Glomerular endothelial cell (primary cell): ENCODE data around the gene MAD1L1. TPM values are rescaled to one million over a fixed set of nuclear protein-coding genes. Genes with fewer than 3 reads are reported as not detected.
"Not testable (repeated sequence)": the region's sequence is repeated elsewhere in the genome, so short reads cannot be mapped to it uniquely, and the experiment has no call there.

Experiments
- DNase-seq: peaks from one replicate; pipeline ENCODE4 v3.0.0-alpha.2; 2011; ENCODE audit warnings: low read depth, low spot score; ENCODE audit errors: extremely low read depth
- total RNA-seq: library from RNA; depleted of rRNA; stranded (reverse); fragments of >200 nt; gene quantifications from 2 replicates; pipeline ENCODE4 v1.2.3, GENCODE V29; 2015

Gene MAD1L1
- total RNA-seq, 1 donor from 2014 or later: 59.4 TPM

- no peak for DNase-seq
These were observed 235.9 kb downstream of the MAD1L1 start for GRCh38 chr7:1996816-1997215.

GRCh38 chr7:1995911-1996420 is 236.8 kb downstream of the MAD1L1 start:
- DNase-seq: not testable (repeated sequence)

GRCh38 chr7:1995426-1995825 is 237.3 kb downstream of the MAD1L1 start:
- no peak for DNase-seq

GRCh38 chr7:1994931-1995330 is 237.8 kb downstream of the MAD1L1 start:
- DNase-seq: no peak

GRCh38 chr7:1993776-1994740 is 238.7 kb downstream of the MAD1L1 start:
- DNase-seq: no peak

- DNase-seq: no peak
These were observed 239.6 kb downstream of the MAD1L1 start for GRCh38 chr7:1993031-1993695.

GRCh38 chr7:1992554-1992953 is 240.2 kb downstream of the MAD1L1 start:
- no peak for DNase-seq

- DNase-seq: no peak
These were observed 242.6 kb downstream of the MAD1L1 start for GRCh38 chr7:1990001-1990670.

- DNase-seq: no peak
These were observed 243.5 kb downstream of the MAD1L1 start for GRCh38 chr7:1989049-1989860.

GRCh38 chr7:1988533-1988930 is 244.2 kb downstream of the MAD1L1 start:
- no peak for DNase-seq

GRCh38 chr7:1987591-1988532 is 244.9 kb downstream of the MAD1L1 start:
- DNase-seq: no peak

- DNase-seq: no peak
These were observed 245.6 kb downstream of the MAD1L1 start for GRCh38 chr7:1987084-1987535.

GRCh38 chr7:1986366-1987083 is 246.2 kb downstream of the MAD1L1 start:
- no peak for DNase-seq

GRCh38 chr7:1985936-1986335 is 246.8 kb downstream of the MAD1L1 start:
- no peak for DNase-seq

GRCh38 chr7:1985042-1985441 is 247.7 kb downstream of the MAD1L1 start:
- DNase-seq: no peak

- no peak for DNase-seq
These were observed 250.9 kb downstream of the MAD1L1 start for GRCh38 chr7:1981878-1982230.

- no peak for DNase-seq
These were observed 251.4 kb downstream of the MAD1L1 start for GRCh38 chr7:1981201-1981877.
